ENCODE data around the gene KCNMB4. TPM values are rescaled to one million over a fixed set of nuclear protein-coding genes. Genes with fewer than 3 reads are reported as not detected.

The KCNMB4 gene
- total RNA-seq, 4 donors from 2014 or later = 0.65 to 2.8 (median 1.1) TPM

DNA sequence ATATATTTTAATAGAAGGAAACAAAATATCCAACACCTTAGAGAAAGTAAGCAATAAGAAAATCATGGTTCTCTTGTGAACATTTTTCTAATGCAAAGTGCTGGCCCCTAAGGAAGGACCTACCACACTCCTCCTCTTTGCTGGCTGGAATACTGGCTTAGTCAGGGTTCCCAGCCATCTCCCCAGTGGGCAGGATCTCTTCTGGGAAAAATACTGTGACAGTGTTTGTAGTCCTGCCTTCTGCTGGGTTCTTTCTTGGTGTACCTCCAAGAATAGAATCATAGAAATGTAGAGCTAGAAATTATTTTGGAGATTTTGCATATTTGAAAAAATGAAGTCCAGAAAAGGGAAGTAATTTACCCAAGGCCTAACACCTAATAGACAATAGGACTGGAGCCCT, 31.9 kb downstream of the KCNMB4 start:
- TF ChIP-seq CTCF (IDR thresholded peaks at IDR 0.05; ENCODE audit: low read depth) = no peak

DNA sequence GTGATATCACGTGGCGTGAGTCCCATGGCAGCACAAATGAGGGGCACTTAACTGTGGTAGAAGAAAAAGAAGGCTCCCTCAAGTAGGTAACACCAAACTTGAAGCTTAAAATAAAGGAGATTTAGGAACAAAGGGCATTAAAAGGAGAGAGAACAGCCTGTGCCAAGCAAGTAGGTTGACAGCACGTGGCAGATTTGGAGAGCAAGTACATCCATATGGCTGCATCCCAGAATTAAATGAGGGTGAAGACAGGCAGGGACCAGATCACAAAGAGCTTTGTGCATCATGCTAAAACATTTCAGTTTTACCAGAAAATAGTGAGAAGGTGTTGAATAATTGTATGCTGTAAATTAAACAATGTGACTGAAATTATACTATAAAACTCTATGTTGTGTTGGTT, 32.8 kb downstream of the KCNMB4 start:
- no peak for TF ChIP-seq CTCF (IDR thresholded peaks at IDR 0.05; ENCODE audit: low read depth)

- no peak for TF ChIP-seq CTCF (IDR thresholded peaks at IDR 0.05; ENCODE audit: low read depth)
Measured at GRCh38 chr12:70399311-70399710, 33.2 kb downstream of the KCNMB4 start.

DNA sequence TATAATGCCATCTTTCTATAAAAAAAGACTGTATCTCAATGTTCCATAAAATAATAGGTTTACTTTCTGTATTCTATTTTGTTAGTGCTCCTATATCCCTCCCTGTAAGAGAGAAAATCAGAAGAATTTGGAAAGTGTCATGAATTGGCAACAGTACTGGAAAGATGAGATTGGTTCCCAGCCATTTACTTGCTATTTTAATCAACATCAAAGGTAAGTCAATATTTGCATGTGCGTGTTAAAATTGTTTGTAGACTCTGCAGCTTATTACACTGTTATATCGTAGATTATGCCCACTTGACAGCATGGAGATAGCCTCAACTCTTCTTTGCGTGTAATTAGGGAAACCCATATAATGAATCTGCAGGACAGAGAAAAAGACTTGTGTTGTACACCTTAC, 34.0 kb downstream of the KCNMB4 start:
- TF ChIP-seq CTCF (IDR thresholded peaks at IDR 0.05; ENCODE audit: low read depth) = no peak

- no peak for TF ChIP-seq CTCF (IDR thresholded peaks at IDR 0.05; ENCODE audit: low read depth)
Measured at GRCh38 chr12:70402597-70402996, 36.5 kb downstream of the KCNMB4 start.

DNA sequence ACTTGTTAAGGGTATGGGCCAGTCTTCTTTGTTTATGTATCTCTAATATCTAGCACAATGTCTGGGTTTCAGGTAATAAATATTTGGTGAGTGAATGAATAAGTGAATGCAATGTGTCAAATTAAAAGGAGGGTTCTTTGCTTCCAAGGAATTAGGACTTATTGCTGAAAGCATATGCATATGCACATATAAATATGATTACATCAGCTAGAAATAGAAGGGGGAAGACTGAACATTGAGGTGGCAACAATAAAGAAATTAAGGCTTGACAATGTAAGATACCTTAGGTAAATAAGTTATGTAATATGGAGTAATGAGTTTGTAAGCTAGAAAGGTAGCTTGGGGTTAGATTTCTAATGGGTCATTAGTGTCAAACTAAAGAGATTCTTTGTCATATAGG, 37.7 kb downstream of the KCNMB4 start:
- no peak for TF ChIP-seq CTCF (IDR thresholded peaks at IDR 0.05; ENCODE audit: low read depth)

- no peak for TF ChIP-seq CTCF (IDR thresholded peaks at IDR 0.05; ENCODE audit: low read depth)
Measured at GRCh38 chr12:70408004-70408790, 42.1 kb downstream of the KCNMB4 start.

All from subcutaneous adipose tissue (tissue), 4 donors.